ENCODE measurements around the gene TNIP1. TPM values are rescaled to one million over a fixed set of nuclear protein-coding genes. Genes with fewer than 3 reads are reported as not detected.

The TNIP1 gene
- total RNA-seq, 1 experiment from 2014 or later: 106 TPM

GRCh38 chr5:151083081-151083676 lies 2.3 kb upstream of the TNIP1 start:
- peak; percentile 72 for DNase-seq (ENCODE audit: low read depth)

- DNase-seq (ENCODE audit: low read depth): no peak
Measured at GRCh38 chr5:151082282-151082902, 1.6 kb upstream of the TNIP1 start.

- DNase-seq (ENCODE audit: low read depth): no peak
Measured at GRCh38 chr5:151081431-151082281, 822 bp upstream of the TNIP1 start.

- peak; percentile 65 for DNase-seq (ENCODE audit: low read depth)
Measured at GRCh38 chr5:151079838-151080612, 809 bp downstream of the TNIP1 start.

- no peak for DNase-seq (ENCODE audit: low read depth)
Measured at GRCh38 chr5:151078490-151079262, 2.2 kb downstream of the TNIP1 start.

- DNase-seq (ENCODE audit: low read depth): no peak
Measured at GRCh38 chr5:151077967-151078366, 2.9 kb downstream of the TNIP1 start.

GRCh38 chr5:151077419-151077818 lies 3.4 kb downstream of the TNIP1 start:
- DNase-seq (ENCODE audit: low read depth): no peak

- DNase-seq (ENCODE audit: low read depth): no peak
Measured at GRCh38 chr5:151076616-151077015, 4.2 kb downstream of the TNIP1 start.

GRCh38 chr5:151075698-151076331 lies 5.0 kb downstream of the TNIP1 start:
- DNase-seq (ENCODE audit: low read depth): peak; percentile 78

GRCh38 chr5:151074557-151074956 lies 6.3 kb downstream of the TNIP1 start:
- no peak for DNase-seq (ENCODE audit: low read depth)

- DNase-seq (ENCODE audit: low read depth): no peak
Measured at GRCh38 chr5:151073280-151073679, 7.6 kb downstream of the TNIP1 start.

- DNase-seq (ENCODE audit: low read depth): peak; percentile 66
Measured at GRCh38 chr5:151072630-151073025, 8.2 kb downstream of the TNIP1 start.

GRCh38 chr5:151071848-151072629 lies 8.8 kb downstream of the TNIP1 start:
- DNase-seq (ENCODE audit: low read depth): no peak

GRCh38 chr5:151071021-151071420 lies 9.8 kb downstream of the TNIP1 start:
- DNase-seq (ENCODE audit: low read depth): no peak

- DNase-seq (ENCODE audit: low read depth): no peak
Measured at GRCh38 chr5:151070449-151070848, 10.4 kb downstream of the TNIP1 start.

GRCh38 chr5:151068433-151069197 lies 12.2 kb downstream of the TNIP1 start:
- peak; percentile 86 for DNase-seq (ENCODE audit: low read depth)

- peak; percentile 85 for DNase-seq (ENCODE audit: low read depth)
Measured at GRCh38 chr5:151067632-151068432, 13.0 kb downstream of the TNIP1 start.

- no peak for DNase-seq (ENCODE audit: low read depth)
Measured at GRCh38 chr5:151066920-151067319, 13.9 kb downstream of the TNIP1 start.
